IMR-90 (cell line): ENCODE measurements around the gene PRUNE2. TPM values are rescaled to one million over a fixed set of nuclear protein-coding genes. Genes with fewer than 3 reads are reported as not detected.

ENCODE experiments used
- ATAC-seq: fragments of 200-7000 bp; cut with Tn5 transposase; 2 replicates; pipeline ENCODE4 v1.9.1; 2020; ENCODE audit warnings: low read depth, mild to moderate bottlenecking, moderate library complexity
- BruUV-seq: library from RNA; stranded (reverse); fragments of 400-500 nt; replicated peaks from 2 replicates; lab custom pipeline; 2021; lab: Mats Ljungman, UMichigan
- CTCF ChIA-PET: fragments of 300-600 bp; formaldehyde crosslinking; extraction: SDS; loops from one replicate; lab custom pipeline; 2021; ENCODE audit warnings: antibody characterized with exemption; lab: Yijun Ruan, JAX
- POLR2A ChIA-PET: fragments of 300-600 bp; sonication (Branson Sonifier 250); formaldehyde crosslinking; loops from one replicate; lab custom pipeline; 2022; ENCODE audit warnings: antibody characterized with exemption; ENCODE audit not compliant: unreplicated experiment; lab: Charles Lee
- DNase-seq: peaks from one replicate; pipeline ENCODE4 v3.0.0; 2013
- H2AFZ ChIP-seq: replicated peaks from 2 replicates; pipeline ENCODE3; 2013; ENCODE audit warnings: low read length, mild to moderate bottlenecking; ENCODE audit not compliant: poor library complexity
- H2AK5ac ChIP-seq: 2 replicates; pipeline ENCODE4 v1.6.1; 2013; ENCODE audit warnings: low read depth, low read length, inconsistent platforms
- H2AK9ac ChIP-seq: replicated peaks from 2 replicates; pipeline ENCODE3; 2013; ENCODE audit warnings: mild to moderate bottlenecking, low read depth, low read length, moderate library complexity; ENCODE audit not compliant: poor library complexity
- H2BK120ac ChIP-seq: 2 replicates; pipeline ENCODE4 v1.6.1; 2013; ENCODE audit warnings: low read depth, low read length, inconsistent platforms
- H2BK15ac ChIP-seq: 3 replicates; pipeline ENCODE4 v1.6.1; 2013; ENCODE audit warnings: low read depth, low read length, inconsistent platforms
- H2BK20ac ChIP-seq: 2 replicates; pipeline ENCODE4 v1.6.1; 2013; ENCODE audit warnings: low read depth, mild to moderate bottlenecking, inconsistent platforms, low read length, moderate library complexity
- H2BK5ac ChIP-seq: 2 replicates; pipeline ENCODE4 v1.6.1; 2013; ENCODE audit warnings: mild to moderate bottlenecking, low read depth, low read length, inconsistent platforms; ENCODE audit not compliant: poor library complexity, severe bottlenecking
- H3K14ac ChIP-seq: replicated peaks from 2 replicates; pipeline ENCODE4 v1.6.1; 2013; ENCODE audit warnings: low read depth, low read length, inconsistent platforms
- H3K18ac ChIP-seq: 2 replicates; pipeline ENCODE4 v1.6.1; 2013; ENCODE audit warnings: low read depth, low read length, control low read depth
- H3K23ac ChIP-seq: 2 replicates; pipeline ENCODE4 v1.6.1; 2013; ENCODE audit warnings: low read depth, low read length, inconsistent platforms
- H3K27ac ChIP-seq: 2 replicates; pipeline ENCODE4 v1.5.1; 2013; ENCODE audit warnings: mild to moderate bottlenecking, control low read depth, low read length; ENCODE audit not compliant: insufficient read depth
- H3K27me3 ChIP-seq: 2 replicates; pipeline ENCODE4 v1.6.1; 2013; ENCODE audit warnings: low read length; ENCODE audit not compliant: control insufficient read depth, insufficient read depth
- H3K36me3 ChIP-seq: 2 replicates; pipeline ENCODE4 v1.6.1; 2013; ENCODE audit warnings: low read length, mixed read lengths; ENCODE audit not compliant: control insufficient read depth, insufficient read depth
- H3K4ac ChIP-seq: 2 replicates; pipeline ENCODE4 v1.6.1; 2013; ENCODE audit warnings: low read depth, low read length, inconsistent platforms
- H3K4me1 ChIP-seq: 2 replicates; pipeline ENCODE4 v1.6.1; 2013; ENCODE audit warnings: low read length, mixed read lengths; ENCODE audit not compliant: control insufficient read depth, insufficient read depth
- H3K4me2 ChIP-seq: 2 replicates; pipeline ENCODE4 v1.6.1; 2013; ENCODE audit warnings: low read depth, mild to moderate bottlenecking, control low read depth, low read length, moderate library complexity
- H3K4me3 ChIP-seq: 2 replicates; pipeline ENCODE4 v1.5.1; 2013; ENCODE audit warnings: low read depth, mild to moderate bottlenecking, control low read depth, low read length, moderate library complexity; ENCODE audit not compliant: insufficient read depth
- H3K56ac ChIP-seq: 2 replicates; pipeline ENCODE4 v1.6.1; 2013; ENCODE audit warnings: low read length, inconsistent platforms; ENCODE audit not compliant: insufficient read depth; ENCODE audit errors: extremely low read depth
- H3K79me1 ChIP-seq, 2 experiments: 2 replicates each; pipeline ENCODE4 v1.6.1; 2013; ENCODE audit warnings: low read length in 2 of 2, inconsistent platforms in 1 of 2, low read depth in 1 of 2
- H3K9ac ChIP-seq: 2 replicates; pipeline ENCODE4 v1.6.1; 2013; ENCODE audit warnings: low read depth, low read length, control low read depth
- H3K9me1 ChIP-seq: 2 replicates; pipeline ENCODE4 v1.6.1; 2013; ENCODE audit warnings: low read length, inconsistent platforms; ENCODE audit not compliant: insufficient read depth
- H3K9me3 ChIP-seq: 2 replicates; pipeline ENCODE4 v1.6.1; 2013; ENCODE audit warnings: low read length; ENCODE audit not compliant: control insufficient read depth, insufficient read depth
- H4K20me1 ChIP-seq: 2 replicates; pipeline ENCODE4 v1.6.1; 2013; ENCODE audit warnings: low read length, inconsistent platforms; ENCODE audit not compliant: insufficient read depth
- H4K5ac ChIP-seq: 2 replicates; pipeline ENCODE4 v1.6.1; 2013; ENCODE audit warnings: mild to moderate bottlenecking, low read depth, low read length, control low read depth
- H4K8ac ChIP-seq, 2 experiments: 2 replicates each; pipeline ENCODE4 v1.6.1; 2013; ENCODE audit warnings: low read depth in 2 of 2, low read length in 2 of 2, control low read depth in 1 of 2, inconsistent platforms in 1 of 2
- H4K91ac ChIP-seq: 2 replicates; pipeline ENCODE4 v1.6.1; 2013; ENCODE audit warnings: low read depth, low read length, inconsistent platforms; ENCODE audit not compliant: insufficient read depth
- CTCF ChIP-seq: conservative IDR thresholded peaks from 2 replicates; pipeline ENCODE4 v1.5.1; 2012; ENCODE audit warnings: mild to moderate bottlenecking, low read depth, low read length, improper control_type of control experiment
- MAFK ChIP-seq: IDR thresholded peaks from 2 replicates; pipeline ENCODE4 v1.6.1; 2012; ENCODE audit warnings: low read depth, low read length, improper control_type of control experiment
- NFE2L2 ChIP-seq: fragments of 150-350 bp; IDR thresholded peaks from 2 replicates; pipeline ENCODE4 v1.6.1; 2016; ENCODE audit warnings: low read depth, mild to moderate bottlenecking, low read length
- POLR2A ChIP-seq: IDR thresholded peaks from 2 replicates; pipeline ENCODE4 v1.6.1; 2012; ENCODE audit warnings: mild to moderate bottlenecking, low read depth, low read length
- RAD21 ChIP-seq: IDR thresholded peaks from 2 replicates; pipeline ENCODE4 v1.6.1; 2012; ENCODE audit warnings: low read length, improper control_type of control experiment
- SMC3 ChIP-seq: fragments of 150-350 bp; IDR thresholded peaks from 2 replicates; pipeline ENCODE4 v1.6.1; 2016; ENCODE audit warnings: low read depth, mild to moderate bottlenecking, antibody characterized with exemption, low read length, moderate library complexity
- USF2 ChIP-seq: fragments of 150-350 bp; IDR thresholded peaks from 2 replicates; pipeline ENCODE4 v1.6.1; 2017; ENCODE audit warnings: mild to moderate bottlenecking, antibody characterized with exemption, low read length, low read depth
- WGBS, 2 experiments: methylation state at CpG; one replicate each; pipeline versions ENCODE4 v1.1.5 to v1.1.7; 2013; ENCODE audit warnings: missing lambda C conversion rate in 2 of 2; ENCODE audit not compliant: insufficient read length in 1 of 2; ENCODE audit errors: extremely low coverage in 2 of 2; 5-methylcytosine and 5-hydroxymethylcytosine counted together
- dilution Hi-C: fragments of 300-500 bp; cut with HindIII; formaldehyde crosslinking; loops from one replicate; pipeline ENCODE4 v1.14.3; 2018; ENCODE audit warnings: low sequenced_read_pairs; ENCODE audit not compliant: unreplicated experiment
- in situ Hi-C: fragments of 300-500 bp; cut with MboI; formaldehyde crosslinking; loops from 3 replicates; pipeline ENCODE4 v1.14.3; 2019; ENCODE audit warnings: low sequenced_read_pairs, inconsistent platforms, mixed read lengths
- intact Hi-C: fragments of 100-400 bp; cut with micrococcal nuclease; formaldehyde crosslinking; loops from 2 replicates; pipeline ENCODE4 v1.10.0; 2022
- polyA plus RNA-seq, 3 experiments: library from polyadenylated mRNA; depleted of rRNA; stranded (reverse); fragments of >200 nt; gene quantifications; 2 replicates each; pipeline ENCODE4 v1.2.3, GENCODE V29; 2012; ENCODE audit warnings: low replicate concordance in 1 of 3
- total RNA-seq: library from RNA; depleted of rRNA; stranded (reverse); fragments of >200 nt; gene quantifications from 2 replicates; pipeline ENCODE4 v1.2.3, GENCODE V29; 2012

Gene PRUNE2
- total and polyA plus RNA-seq, 2 of the 4 experiments (the other 2 are of a cell fraction), result 0.70 to 1.6 TPM

GRCh38 chr9:76662476-76663281 is 243.2 kb downstream of the PRUNE2 start (continued):
- TF ChIP-seq NFE2L2, result no peak

- dilution Hi-C loops, result no loop called here
Measured at GRCh38 chr9:76658510-76659231, 247.2 kb downstream of the PRUNE2 start.

More at GRCh38 chr9:76658510-76659231, 247.2 kb downstream of the PRUNE2 start:
- Histone ChIP-seq H2AFZ (no peak overlapping the region), H3K4me1 (peaks cover 9% of the 10 kb centered on the region), H3K4me3 (no peak overlapping the region), H4K20me1 (no peaks in the 10 kb centered on the region), H3K9ac (no peak overlapping the region), H3K79me1 (no peaks in the 10 kb centered on the region), H3K27ac (no peak overlapping the region), H2BK20ac (peak overlapping the region; percentile 37; the same call in 1 of the 2 replicates), H2AK5ac (no peak overlapping the region), H2BK15ac (0 out of 3 replicates have a peak overlapping the region, but pooled peaks have one; percentile 30), H3K4ac (no peak overlapping the region), H3K9me1 (peaks cover 4% of the 10 kb centered on the region; the same call in 1 of the 2 replicates), H3K56ac (no peak overlapping the region), H3K23ac (no peak overlapping the region), H2AK9ac (no peak overlapping the region), H4K5ac (no peak overlapping the region), H2BK5ac (no peak overlapping the region), H4K8ac (0 out of 4 replicates have a peak overlapping the region, but pooled peaks of 1 of the 2 experiments have one; percentile 14), H3K18ac (peak overlapping the region; percentile 32; the same call in 1 of the 2 replicates), H3K27me3 (peaks cover 4% of the 10 kb centered on the region; the same call in 1 of the 2 replicates), H3K14ac (no peak overlapping the region), H3K36me3 (no peaks in the 10 kb centered on the region), H2BK120ac (0 out of 2 replicates have a peak overlapping the region, but pooled peaks have one; percentile 15), H3K4me2 (no peak overlapping the region; the same call in 1 of the 2 replicates), H4K91ac (no peak overlapping the region), H3K9me3 (peaks cover 2% of the 10 kb centered on the region; the same call in 1 of the 2 replicates)
- ATAC-seq (peak; percentile 59), DNase-seq (peak; percentile 76)
- intact Hi-C loops, result loop anchor here (1.0 to 2.0 kb wide), 3 partner anchors 211 to 264 kb away; partner anchors contain the start of gene RFK
- TF ChIP-seq POLR2A (no peak), CTCF (peak; percentile 83), USF2 (no peak), SMC3 (peak; percentile 79), RAD21 (peak; percentile 85), MAFK (no peak)
- ChIA-PET POLR2A (no interaction called here), CTCF (interaction anchor here (0.6 to 1.5 kb wide), 12 partner anchors 9 to 458 kb away, joined by 3 to 6 read pairs (median 3); no protein-coding TSS in a partner anchor)
- in situ Hi-C loops, result loop anchor here (5.0 kb wide), 1 partner anchor 211 kb away; no protein-coding TSS in a partner anchor
- BruUV-seq, result no TSS peak
- WGBS, 2 experiments, result no CpG with 5 or more reads among the region's 6 CpGs
